ENCODE data around the gene BDH1. TPM values are rescaled to one million over a fixed set of nuclear protein-coding genes. Genes with fewer than 3 reads are reported as not detected.
"Not testable (repeated sequence)": the region's sequence is repeated elsewhere in the genome, so short reads cannot be mapped to it uniquely, and the experiment has no call there.

BDH1 gene
- total RNA-seq, 1 donor = 5.2 TPM

DNA sequence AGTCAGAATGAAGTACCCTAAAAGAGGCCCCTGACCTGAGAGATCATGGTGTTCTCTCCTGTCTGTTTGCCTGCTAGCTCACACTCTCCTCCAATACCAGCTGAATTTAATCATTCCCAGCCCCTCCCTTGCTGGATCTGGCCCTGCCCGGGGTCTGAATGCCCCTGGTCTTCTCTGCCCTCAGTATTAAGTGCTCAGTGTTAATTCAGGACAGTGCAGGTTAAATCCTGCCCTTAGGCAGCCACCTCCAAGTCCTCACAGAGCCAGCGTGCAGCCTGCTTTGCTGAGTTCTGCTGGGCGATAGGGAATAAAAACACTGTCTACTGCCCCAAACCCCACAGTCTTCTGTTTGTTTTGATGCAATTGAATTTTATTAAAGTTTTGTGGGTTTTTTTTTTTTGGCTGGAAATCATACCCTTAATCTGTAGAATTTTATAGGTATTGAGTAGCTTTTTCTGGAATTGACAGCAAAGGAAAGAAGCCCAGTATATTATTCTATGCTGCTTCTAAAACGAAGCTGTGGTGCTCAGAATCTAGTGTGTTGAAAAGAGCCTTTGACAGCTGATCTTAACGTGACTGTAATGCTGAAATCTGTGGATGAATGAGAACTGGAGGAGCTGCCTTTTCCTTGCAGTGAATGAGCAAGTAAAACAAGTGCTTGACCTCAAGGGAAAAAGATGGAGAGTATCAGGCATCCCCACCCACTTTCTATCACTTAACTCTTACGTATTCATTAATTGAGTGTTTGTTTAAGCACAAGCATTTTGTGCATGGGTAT, 12.3 kb upstream of the BDH1 start:
- no peak for TF ChIP-seq CTCF (IDR thresholded peaks at IDR 0.05; ENCODE audit: insufficient read depth, low read depth, low read length)
- no peak for DNase-seq (ENCODE audit: low read depth)
- H3K4me3 ChIP-seq (ENCODE audit: low read depth, low read length) = no peak overlapping the region

DNA sequence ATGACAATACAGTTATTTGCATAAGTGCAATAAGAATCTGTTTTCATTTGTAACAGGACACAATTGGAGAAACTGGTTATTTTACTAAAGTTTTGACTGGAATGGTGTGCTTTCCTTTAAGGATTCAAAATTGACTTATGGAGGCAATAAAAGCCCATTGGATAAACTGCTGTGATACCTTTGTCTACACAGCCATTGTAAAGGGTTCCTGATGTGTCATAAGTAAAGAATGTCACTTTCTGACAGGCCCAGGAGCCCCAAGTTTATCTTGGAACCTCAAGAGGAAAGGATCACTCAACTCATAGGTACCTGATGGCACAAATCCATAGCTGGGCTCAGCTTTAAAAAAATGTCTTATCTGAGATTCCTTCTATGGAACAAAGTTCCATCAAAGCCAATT, 10.4 kb upstream of the BDH1 start:
- not testable (repeated sequence) for DNase-seq (ENCODE audit: low read depth); H3K4me3 ChIP-seq (ENCODE audit: low read depth, low read length)

GRCh38 chr3:197564097-197564843, 8.5 kb upstream of the BDH1 start:
- DNase-seq (ENCODE audit: low read depth) = no peak
- no peak for TF ChIP-seq CTCF (IDR thresholded peaks at IDR 0.05; ENCODE audit: insufficient read depth, low read depth, low read length)
- no peak overlapping the region for H3K4me3 ChIP-seq (ENCODE audit: low read depth, low read length)

GRCh38 chr3:197562398-197563251, 6.9 kb upstream of the BDH1 start:
- DNase-seq (ENCODE audit: low read depth) = no peak
- H3K4me3 ChIP-seq (ENCODE audit: low read depth, low read length) = no peak overlapping the region
- no peak for TF ChIP-seq CTCF (IDR thresholded peaks at IDR 0.05; ENCODE audit: insufficient read depth, low read depth, low read length)

DNA sequence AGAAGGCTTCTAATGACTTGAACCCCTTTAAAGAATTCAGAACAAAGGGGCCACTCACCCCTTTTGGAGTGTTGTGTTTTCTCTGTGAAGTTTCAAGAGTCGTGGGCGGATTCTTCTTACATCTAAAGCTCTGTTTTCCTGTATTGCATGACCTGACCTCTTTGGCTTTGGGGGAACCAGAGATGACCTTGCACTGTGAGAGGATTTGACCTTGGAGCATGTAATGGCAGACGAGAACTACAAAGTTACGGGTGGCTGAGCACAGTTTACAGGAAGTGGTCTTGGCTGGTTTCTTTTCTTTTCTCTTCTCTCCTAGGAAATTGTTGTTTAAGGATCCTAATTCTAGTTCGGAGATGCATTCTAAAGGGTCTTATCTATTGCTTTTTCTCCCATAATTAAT, 6.2 kb upstream of the BDH1 start:
- no peak overlapping the region for H3K4me3 ChIP-seq (ENCODE audit: low read depth, low read length)
- TF ChIP-seq CTCF (IDR thresholded peaks at IDR 0.05; ENCODE audit: insufficient read depth, low read depth, low read length) = no peak

GRCh38 chr3:197559651-197560050, 3.9 kb upstream of the BDH1 start:
- TF ChIP-seq CTCF (IDR thresholded peaks at IDR 0.05; ENCODE audit: insufficient read depth, low read depth, low read length) = no peak
- DNase-seq (ENCODE audit: low read depth) = no peak
- no peak overlapping the region for H3K4me3 ChIP-seq (ENCODE audit: low read depth, low read length)

More for the DNA sequence above, 6.2 kb upstream of the BDH1 start:
- no peak for DNase-seq (ENCODE audit: low read depth)
